HG03432 (cell line): ENCODE measurements around the gene IER5.

Source experiments
- ATAC-seq: cut with Tn5 transposase; IDR thresholded peaks from one replicate; pipeline ENCODE4 v1.9.1; 2021; ENCODE audit warnings: mild to moderate bottlenecking, moderate library complexity; ENCODE audit not compliant: unreplicated experiment

The IER5 gene

DNA sequence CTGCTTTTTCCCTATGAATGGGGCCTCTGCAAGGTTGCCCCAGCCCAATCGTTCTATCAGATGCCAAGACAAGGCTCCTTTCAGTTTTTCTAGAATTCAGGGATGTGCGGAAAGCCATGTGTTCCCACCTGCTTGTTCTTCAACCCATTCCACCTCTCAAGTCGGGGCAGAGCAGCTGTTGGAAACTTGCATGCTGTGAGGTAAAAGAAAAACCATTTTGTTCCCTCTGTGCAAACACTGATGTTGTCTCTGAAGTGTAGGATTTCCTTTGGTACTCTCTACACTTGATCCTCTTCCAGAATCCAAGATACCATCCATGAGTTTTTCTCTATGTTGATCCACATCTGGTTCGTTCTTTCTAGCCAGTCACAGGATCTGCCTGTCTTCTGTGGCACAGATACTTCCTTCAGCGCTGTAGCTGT lies 7.3 kb downstream of the IER5 start:
- ATAC-seq: no peak

DNA sequence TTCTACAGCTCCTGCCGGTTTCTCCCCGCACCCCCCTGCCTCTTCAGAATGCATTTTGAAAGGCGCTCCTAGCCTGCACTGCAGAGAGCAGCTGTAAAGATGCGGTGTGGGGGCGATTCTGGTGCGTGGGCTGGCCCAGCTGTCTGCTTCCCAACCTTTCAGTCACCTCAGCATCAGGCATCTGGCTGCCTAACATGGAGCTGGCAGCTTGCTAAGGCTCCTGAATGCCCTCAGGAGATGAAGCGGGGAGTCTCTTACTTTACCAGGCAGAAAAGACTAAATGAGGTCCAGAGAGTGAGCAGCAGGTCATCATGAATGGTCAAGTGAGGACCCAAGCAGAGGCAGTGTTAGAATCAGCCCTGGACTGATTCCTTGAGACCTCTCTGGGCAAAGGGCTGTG lies 8.7 kb downstream of the IER5 start:
- ATAC-seq: no peak

DNA sequence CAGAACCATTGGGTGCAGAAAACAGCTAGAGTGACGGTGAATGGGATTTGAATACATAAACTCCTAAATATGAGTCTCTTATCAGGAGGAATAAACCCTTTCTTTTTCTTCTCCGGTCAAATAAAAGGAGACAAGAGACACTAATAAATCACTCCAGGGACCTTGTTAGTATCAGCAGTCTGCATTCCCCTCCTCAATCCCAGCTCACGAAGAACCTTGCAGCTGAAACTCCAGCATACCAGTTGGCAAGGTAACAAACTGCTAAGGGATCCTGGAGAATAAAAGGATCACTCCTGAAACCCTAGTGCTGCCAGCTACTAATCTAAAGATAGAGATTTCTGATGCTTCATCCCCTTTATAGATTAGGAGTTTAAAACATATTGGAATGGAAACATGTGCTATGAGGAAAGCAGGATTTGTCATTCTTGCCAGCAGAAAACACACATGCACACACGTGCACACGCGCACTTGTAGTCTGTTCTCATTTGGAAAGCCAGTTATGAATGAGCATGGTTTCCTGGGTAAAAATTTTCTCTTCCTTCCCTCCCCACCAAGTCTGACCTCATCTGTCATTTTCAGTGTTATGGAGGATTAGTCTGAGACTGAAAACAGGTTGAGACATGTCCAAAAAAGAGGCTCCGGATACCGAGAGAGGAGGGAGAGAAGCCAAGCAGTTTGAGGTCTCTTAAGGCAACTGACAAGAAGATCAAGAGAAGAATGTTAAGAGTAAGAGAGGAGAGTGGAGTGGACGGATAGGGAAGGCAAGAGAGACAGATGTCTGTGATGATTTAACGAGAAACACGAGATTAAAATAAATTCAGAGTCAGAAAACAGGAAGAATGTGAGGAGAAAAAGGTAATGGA lies 10.9 kb downstream of the IER5 start:
- ATAC-seq: peak; percentile 80

GRCh38 chr1:181100015-181100905 lies 11.8 kb downstream of the IER5 start:
- peak; percentile 2 for ATAC-seq

DNA sequence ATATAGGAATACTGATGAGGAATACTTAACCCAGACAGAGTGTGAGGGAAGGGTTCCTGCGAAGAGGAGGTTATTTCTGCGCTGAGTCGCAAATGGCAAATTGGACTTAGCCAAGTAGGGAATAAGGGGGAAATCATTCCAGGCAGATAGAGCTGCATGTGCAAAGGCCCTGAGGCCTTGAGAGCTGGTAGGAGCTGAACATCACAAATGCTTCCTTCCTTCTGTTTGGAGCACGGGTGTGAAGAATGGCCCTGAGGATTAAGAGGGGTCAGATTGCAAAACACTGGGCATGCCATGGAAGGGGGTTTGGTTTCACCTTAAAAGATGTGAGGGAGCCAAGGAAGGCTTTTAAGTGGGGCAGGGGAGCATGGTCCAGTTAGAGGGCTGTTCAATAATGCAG lies 12.4 kb downstream of the IER5 start:
- no peak for ATAC-seq

- ATAC-seq: no peak
Observed at GRCh38 chr1:181101581-181102226, 13.2 kb downstream of the IER5 start.

GRCh38 chr1:181102841-181103240 lies 14.3 kb downstream of the IER5 start:
- no peak for ATAC-seq

GRCh38 chr1:181103399-181103798 lies 14.9 kb downstream of the IER5 start:
- no peak for ATAC-seq

DNA sequence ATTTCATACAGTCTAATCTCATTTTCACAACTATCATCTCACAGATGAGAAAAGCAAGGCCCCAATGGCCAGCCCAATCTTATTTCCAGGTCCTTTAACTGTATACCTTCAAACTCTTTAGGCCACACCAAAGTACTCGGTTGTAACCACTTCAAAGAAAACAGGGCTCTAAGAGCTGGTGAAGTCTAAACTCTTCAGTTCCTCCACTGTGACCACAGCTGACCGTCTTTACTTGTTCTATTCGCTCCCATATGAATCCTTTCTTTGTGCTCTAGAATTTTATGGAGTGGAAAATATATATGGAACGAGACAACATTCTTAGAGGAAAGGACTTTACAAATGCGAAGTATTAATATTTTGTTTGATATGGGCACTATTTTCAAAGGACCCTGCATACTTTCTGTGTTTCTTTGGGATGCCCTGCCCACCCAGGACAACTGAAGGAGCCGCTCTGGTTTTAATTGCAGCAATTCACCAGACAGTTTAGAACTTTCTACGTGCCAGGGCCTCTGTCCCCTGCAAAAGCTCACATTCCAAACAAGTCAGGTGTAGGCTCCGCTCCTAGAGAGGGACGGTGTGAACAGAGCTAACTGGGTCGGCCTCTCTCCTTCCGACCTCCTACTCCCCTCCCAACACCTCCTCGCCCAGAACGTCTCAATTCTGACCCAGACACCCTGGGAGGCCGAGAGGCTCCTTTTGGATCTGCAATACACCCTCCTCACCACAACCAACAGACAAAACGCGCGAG lies 15.7 kb downstream of the IER5 start:
- ATAC-seq: peak; percentile 23

- ATAC-seq: no peak
Observed at GRCh38 chr1:181104790-181105133, 16.3 kb downstream of the IER5 start.

- peak; percentile 87 for ATAC-seq
Observed at GRCh38 chr1:181105134-181106021, 16.9 kb downstream of the IER5 start.

DNA sequence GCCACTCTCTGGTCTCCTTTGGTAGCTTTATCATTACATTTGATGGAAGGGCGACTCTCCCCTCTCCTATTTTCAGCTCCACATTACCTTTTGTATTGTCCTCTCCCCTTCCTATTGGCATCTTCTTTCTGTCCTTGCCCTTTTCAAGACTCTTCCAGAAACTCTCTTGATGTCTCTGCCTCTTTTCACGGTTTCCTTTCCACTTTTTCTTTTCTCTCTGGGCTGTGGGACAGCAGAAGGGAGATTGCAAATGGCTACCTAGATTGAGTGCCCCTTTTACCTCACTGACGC lies 17.5 kb downstream of the IER5 start:
- no peak for ATAC-seq

DNA sequence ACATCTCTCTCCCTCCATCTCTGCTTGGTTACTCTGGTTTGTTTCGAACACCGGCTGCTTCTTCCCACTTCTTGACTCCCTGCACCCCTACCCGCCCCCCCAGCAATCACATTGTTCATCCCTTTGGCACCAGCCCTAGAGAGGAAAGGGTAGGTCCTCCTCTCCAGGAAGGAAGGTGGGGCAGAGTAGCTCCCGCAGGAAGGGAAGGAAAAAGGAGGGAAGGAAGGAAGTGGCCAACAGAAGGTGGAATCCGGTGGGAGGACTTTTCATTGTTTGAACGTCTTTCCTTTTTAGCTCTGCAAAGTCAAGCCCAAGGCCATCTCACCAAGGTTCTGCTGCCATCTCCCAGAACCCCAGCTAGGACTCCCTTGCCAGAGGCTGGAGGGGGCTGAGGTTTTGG lies 18.0 kb downstream of the IER5 start:
- no peak for ATAC-seq

GRCh38 chr1:181107711-181108110 lies 19.2 kb downstream of the IER5 start:
- no peak for ATAC-seq

DNA sequence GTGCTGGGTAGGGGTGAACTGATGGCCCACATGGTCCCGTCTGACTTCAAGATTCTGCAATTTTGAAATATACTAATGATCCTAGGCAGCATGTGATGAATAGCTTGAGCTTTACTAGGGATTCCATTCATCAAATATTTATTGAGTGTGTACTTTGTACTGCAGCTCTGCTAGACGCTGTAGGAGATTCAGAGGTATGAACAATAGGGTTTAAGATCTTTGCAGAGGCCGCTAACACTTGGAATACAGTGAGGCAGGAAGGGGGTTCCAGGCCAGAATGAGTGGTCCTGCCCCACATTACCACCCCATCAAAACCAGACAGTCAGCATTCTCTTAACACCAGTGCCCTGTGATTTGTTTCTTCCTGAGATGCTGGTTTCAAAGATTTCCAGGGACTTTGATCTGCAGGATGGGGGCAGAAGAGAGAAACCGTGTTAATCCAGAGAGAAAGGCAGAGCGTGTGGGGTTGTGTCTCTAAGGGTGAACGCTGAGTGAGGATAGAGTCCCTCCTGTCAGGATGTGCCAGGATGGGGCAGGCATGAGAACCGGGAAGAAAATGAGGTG lies 19.9 kb downstream of the IER5 start:
- ATAC-seq: no peak

DNA sequence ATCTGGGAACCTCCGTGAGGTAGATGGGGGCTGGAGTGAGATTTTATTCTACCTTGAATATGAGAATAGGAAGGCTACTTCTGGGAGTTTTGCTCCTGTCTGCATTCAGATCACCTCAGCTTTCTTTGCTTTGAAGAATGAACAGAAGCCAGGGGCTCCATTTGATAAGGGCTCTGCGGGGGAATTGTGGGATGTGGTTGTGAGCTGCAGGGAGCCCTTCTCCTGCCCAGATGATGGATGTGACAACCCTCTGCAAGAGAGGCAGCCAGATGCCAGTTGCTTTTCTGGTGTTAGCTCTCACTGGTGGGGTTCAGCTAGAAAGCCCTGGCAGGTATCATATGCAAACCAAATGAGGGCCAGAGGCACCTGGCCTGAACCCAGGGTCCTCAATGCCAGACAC lies 21.5 kb downstream of the IER5 start:
- ATAC-seq: no peak

GRCh38 chr1:181111559-181111958 lies 23.1 kb downstream of the IER5 start:
- ATAC-seq: no peak

GRCh38 chr1:181112071-181112929 lies 23.8 kb downstream of the IER5 start:
- no peak for ATAC-seq
